Stomach (tissue), 9 donors: ENCODE data around the gene RGS17. TPM values are rescaled to one million over a fixed set of nuclear protein-coding genes. Genes with fewer than 3 reads are reported as not detected.

Experiments used
- DNase-seq, 2 donors: peaks; one replicate each; pipeline versions ENCODE4 v3.0.0 to v3.0.0-alpha.2; 2013 to 2019
- H3K27ac ChIP-seq, 5 donors: fragments of 200-600 bp in 4 of 5; sonication (generic) in 4 of 5; one replicate each; pipeline ENCODE4 v1.5.1; 2013 to 2019; ENCODE audit warnings: mild to moderate bottlenecking in 1 of 5, moderate library complexity in 1 of 5
- H3K27me3 ChIP-seq, 3 donors: fragments of 200-600 bp; sonication (generic); one replicate each; pipeline ENCODE4 v1.5.1; 2017 to 2019; ENCODE audit warnings: mixed run types in 1 of 3
- H3K36me3 ChIP-seq, 4 donors: fragments of 200-600 bp; sonication (generic); 1 replicate in 3 of 4; 2 replicates in 1 of 4; pipeline ENCODE4 v1.5.1; 2016 to 2019
- H3K4me1 ChIP-seq, 4 donors: fragments of 200-600 bp; sonication (generic); one replicate each; pipeline ENCODE4 v1.5.1; 2016 to 2019
- H3K4me3 ChIP-seq, 4 donors: fragments of 200-600 bp; sonication (generic) in 3 of 4; one replicate each; pipeline ENCODE4 v1.5.1; 2016 to 2019; ENCODE audit warnings: mild to moderate bottlenecking in 1 of 4
- H3K9me3 ChIP-seq, 4 donors: fragments of 200-600 bp; sonication (generic); one replicate each; pipeline ENCODE4 v1.5.1; 2016 to 2019
- CTCF ChIP-seq, 7 experiments: fragments of 450-650 bp in 4 of 7; fragments of 200-600 bp in 3 of 7; sonication (generic) in 3 of 7; IDR thresholded peaks; one replicate each; pipeline ENCODE4 v1.5.1; 2016 to 2019; ENCODE audit warnings: antibody characterized with exemption in 7 of 7, control low read depth in 2 of 7, mild to moderate bottlenecking in 1 of 7
- EP300 ChIP-seq: sonication (generic); formaldehyde crosslinking; IDR thresholded peaks from one replicate; pipeline ENCODE4 v1.6.1; 2017; ENCODE audit warnings: antibody characterized with exemption
- POLR2A ChIP-seq, 4 donors: fragments of 450-650 bp; IDR thresholded peaks; one replicate each; pipeline ENCODE4 v1.6.1; 2016; ENCODE audit warnings: antibody characterized with exemption in 4 of 4, control low read depth in 2 of 4, mild to moderate bottlenecking in 1 of 4, moderate library complexity in 1 of 4
- POLR2AphosphoS5 ChIP-seq, 3 donors: sonication (generic); formaldehyde crosslinking; IDR thresholded peaks; one replicate each; pipeline ENCODE4 v1.6.1; 2016; ENCODE audit warnings: antibody characterized with exemption in 3 of 3
- WGBS, 5 donors: extraction: QIAGEN DNeasy Blood & Tissue Kit in 3 of 5; methylation state at CpG; one replicate each; pipeline versions ENCODE4 v1.1.5 to v1.1.7; 2013 to 2018; 5-methylcytosine and 5-hydroxymethylcytosine counted together
- intact Hi-C: fragments of 100-400 bp; cut with DNase I; formaldehyde crosslinking; loops from one replicate; pipeline ENCODE4 v1.15.1; 2023; ENCODE audit warnings: low total_unique reads
- polyA plus RNA-seq, 3 donors: library from polyadenylated mRNA; stranded (reverse); fragments of 200-250 nt; gene quantifications; one replicate each; pipeline ENCODE4 v1.2.3, GENCODE V29; 2013
- total RNA-seq, 5 donors: library from RNA; depleted of rRNA; stranded (reverse); fragments of >200 nt; gene quantifications; one replicate each; pipeline versions ENCODE4 v1.1.0 to v1.2.3, GENCODE V29; 2014 to 2016
- donor health status: healthy with polysubstance abuse.
- donor health status: Bipolar disorder and iron deficiency.
- donor health status: healthy.

The RGS17 gene
- total and polyA plus RNA-seq, 8 donors: 0.33 to 2.8 (median 1.7) TPM; not detected in 1

GRCh38 chr6:153018355-153018754 is 112.7 kb downstream of the RGS17 start:
- no peak for DNase-seq
- no peaks in the 10 kb centered on the region for H3K9me3 ChIP-seq
- H3K4me3 ChIP-seq: no peak overlapping the region
- no peaks in the 10 kb centered on the region for H3K27me3 ChIP-seq
- no peak overlapping the region for H3K27ac ChIP-seq
- whole genome bisulfite sequencing, 5 donors: 89 to 95% (median 93%) methylated on average over 3 of the region's 3 CpGs
- TF ChIP-seq CTCF (IDR thresholded peaks at IDR 0.05) (no peak), POLR2AphosphoS5 (IDR thresholded peaks at IDR 0.05) (no peak), POLR2A (IDR thresholded peaks at IDR 0.05) (no peak), EP300 (no peak)
- intact Hi-C loops: no loop called here
- no peaks in the 10 kb centered on the region for H3K4me1 ChIP-seq
- no peaks in the 10 kb centered on the region for H3K36me3 ChIP-seq

- Histone ChIP-seq H3K27ac (no peak overlapping the region), H3K9me3 (no peaks in the 10 kb centered on the region), H3K36me3 (no peaks in the 10 kb centered on the region), H3K4me3 (no peak overlapping the region), H3K4me1 (no peaks in the 10 kb centered on the region), H3K27me3 (no peaks in the 10 kb centered on the region)
- intact Hi-C loops: no loop called here
- no peak for TF ChIP-seq EP300
- no peak for TF ChIP-seq POLR2AphosphoS5 (IDR thresholded peaks at IDR 0.05)
- TF ChIP-seq CTCF (IDR thresholded peaks at IDR 0.05): no peak
- no peak for TF ChIP-seq POLR2A (IDR thresholded peaks at IDR 0.05)
- DNase-seq: no peak
- 74 to 88% (median 78%) methylated on average over 3 of the region's 3 CpGs for WGBS, 5 donors
Observed at GRCh38 chr6:153016846-153017245, 114.2 kb downstream of the RGS17 start.

- Histone ChIP-seq H3K9me3 (no peaks in the 10 kb centered on the region), H3K4me1 (no peaks in the 10 kb centered on the region), H3K36me3 (no peaks in the 10 kb centered on the region), H3K27me3 (no peaks in the 10 kb centered on the region), H3K4me3 (no peak overlapping the region), H3K27ac (no peak overlapping the region)
- 72 to 78% (median 73%) methylated on average over 4 of the region's 4 CpGs for WGBS, 5 donors
- no peak for TF ChIP-seq CTCF (IDR thresholded peaks at IDR 0.05)
- TF ChIP-seq EP300: no peak
- no peak for TF ChIP-seq POLR2AphosphoS5 (IDR thresholded peaks at IDR 0.05)
- no peak for TF ChIP-seq POLR2A (IDR thresholded peaks at IDR 0.05)
- intact Hi-C loops: no loop called here
- no peak for DNase-seq
Observed at GRCh38 chr6:153015094-153015640, 115.9 kb downstream of the RGS17 start.

DNA sequence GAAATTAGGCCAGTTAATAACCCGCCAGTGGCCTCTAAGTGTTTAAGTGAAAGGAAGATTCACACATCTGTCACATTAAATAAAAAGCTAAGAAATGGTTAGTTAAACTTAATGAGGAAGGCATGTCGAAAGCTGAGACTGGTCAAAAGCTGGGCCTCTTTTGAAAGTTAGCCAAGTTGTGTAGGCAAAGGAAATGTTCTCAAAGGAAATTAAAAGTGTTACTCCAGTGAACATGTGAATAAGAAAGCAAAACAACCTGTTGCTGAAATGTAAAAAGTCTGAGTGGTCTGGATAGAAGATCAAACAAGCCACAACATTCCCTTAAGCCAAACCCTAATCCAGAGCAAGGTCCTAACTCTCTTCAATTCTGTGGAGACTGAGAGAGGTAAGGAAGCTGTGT is 117.6 kb downstream of the RGS17 start:
- no peak overlapping the region for H3K4me3 ChIP-seq
- H3K9me3 ChIP-seq: no peaks in the 10 kb centered on the region
- no peaks in the 10 kb centered on the region for H3K27me3 ChIP-seq
- intact Hi-C loops: no loop called here
- no peak overlapping the region for H3K27ac ChIP-seq
- H3K4me1 ChIP-seq: no peaks in the 10 kb centered on the region
- no peaks in the 10 kb centered on the region for H3K36me3 ChIP-seq
- TF ChIP-seq POLR2AphosphoS5 (IDR thresholded peaks at IDR 0.05) (no peak), CTCF (IDR thresholded peaks at IDR 0.05) (no peak), EP300 (no peak), POLR2A (IDR thresholded peaks at IDR 0.05) (no peak)
- WGBS, 5 donors: 59 to 72% (median 68%) methylated on average over 2 of the region's 2 CpGs
- DNase-seq: no peak
